ENCODE results near the gene GALM. TPM values are rescaled to one million over a fixed set of nuclear protein-coding genes. Genes with fewer than 3 reads are reported as not detected.

The GALM gene
- total and polyA plus RNA-seq, 2 donors (not counting 1 experiment from before 2014, with no cell fraction given), result 14.7 to 51.4 TPM

DNA sequence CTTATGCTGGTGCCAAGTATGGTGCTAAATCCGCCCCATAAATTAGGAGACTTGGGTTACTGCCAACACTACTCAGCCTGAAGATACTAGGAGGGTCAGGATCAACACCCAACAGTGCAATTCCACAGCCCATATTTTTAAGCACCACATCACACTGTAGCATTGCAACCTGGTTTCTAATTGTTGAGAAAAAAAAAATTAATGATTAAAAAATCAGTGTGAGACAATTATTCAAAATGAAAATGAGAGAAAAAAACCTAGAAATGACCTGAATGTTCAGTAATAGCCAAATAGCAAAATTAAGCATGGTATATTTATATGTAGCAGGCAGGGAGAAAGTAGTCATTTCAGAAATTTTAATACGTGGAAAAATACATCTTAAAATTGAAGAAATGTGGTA lies 33.9 kb upstream of the GALM start:
- Histone ChIP-seq H3K9me3 (ENCODE audit: control insufficient read depth, insufficient read depth, low read depth, low read length) (no peaks in the 10 kb centered on the region), H3K36me3 (ENCODE audit: control insufficient read depth, insufficient read depth, low read length) (no peaks in the 10 kb centered on the region), H3K79me2 (ENCODE audit: control insufficient read depth, insufficient read depth, low read length) (no peaks in the 10 kb centered on the region), H3K4me1 (ENCODE audit: control insufficient read depth, extremely low read depth, insufficient read depth, low read length) (no peaks in the 10 kb centered on the region), H4K20me1 (ENCODE audit: control insufficient read depth, extremely low read depth, insufficient read depth, low read length) (no peaks in the 10 kb centered on the region), H2AFZ (ENCODE audit: low read length) (no peak overlapping the region), H3K4me3 (replicated peaks in 1 of 4; ENCODE audit: control extremely low read depth in 1 of 4, insufficient read depth in 1 of 4, low read depth in 3 of 4, low read length in 4 of 4) (no peak overlapping the region), H3K27ac (ENCODE audit: insufficient read depth, low read length) (no peak overlapping the region), H3K4me2 (ENCODE audit: extremely low read depth, insufficient read depth, low read length) (no peak overlapping the region), H3K27me3 (ENCODE audit: control insufficient read depth, insufficient read depth, low read length) (no peaks in the 10 kb centered on the region), H3K9ac (ENCODE audit: insufficient read depth, low read length) (no peak overlapping the region)
- no peak for TF ChIP-seq EZH2 (IDR thresholded peaks at IDR 0.05; ENCODE audit: low read length, missing control alignments)
- TF ChIP-seq, protein P1, sequence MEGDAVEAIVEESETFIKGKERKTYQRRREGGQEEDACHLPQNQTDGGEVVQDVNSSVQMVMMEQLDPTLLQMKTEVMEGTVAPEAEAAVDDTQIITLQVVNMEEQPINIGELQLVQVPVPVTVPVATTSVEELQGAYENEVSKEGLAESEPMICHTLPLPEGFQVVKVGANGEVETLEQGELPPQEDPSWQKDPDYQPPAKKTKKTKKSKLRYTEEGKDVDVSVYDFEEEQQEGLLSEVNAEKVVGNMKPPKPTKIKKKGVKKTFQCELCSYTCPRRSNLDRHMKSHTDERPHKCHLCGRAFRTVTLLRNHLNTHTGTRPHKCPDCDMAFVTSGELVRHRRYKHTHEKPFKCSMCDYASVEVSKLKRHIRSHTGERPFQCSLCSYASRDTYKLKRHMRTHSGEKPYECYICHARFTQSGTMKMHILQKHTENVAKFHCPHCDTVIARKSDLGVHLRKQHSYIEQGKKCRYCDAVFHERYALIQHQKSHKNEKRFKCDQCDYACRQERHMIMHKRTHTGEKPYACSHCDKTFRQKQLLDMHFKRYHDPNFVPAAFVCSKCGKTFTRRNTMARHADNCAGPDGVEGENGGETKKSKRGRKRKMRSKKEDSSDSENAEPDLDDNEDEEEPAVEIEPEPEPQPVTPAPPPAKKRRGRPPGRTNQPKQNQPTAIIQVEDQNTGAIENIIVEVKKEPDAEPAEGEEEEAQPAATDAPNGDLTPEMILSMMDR (conservative IDR thresholded peaks at IDR 0.05 in 1 of 2, IDR thresholded peaks at IDR 0.05 in 1 of 2; ENCODE audit: low read depth in 1 of 2, low read length in 2 of 2), result no peak
- DNase-seq (ENCODE audit: low read depth in 2 of 2), result no peak

DNA sequence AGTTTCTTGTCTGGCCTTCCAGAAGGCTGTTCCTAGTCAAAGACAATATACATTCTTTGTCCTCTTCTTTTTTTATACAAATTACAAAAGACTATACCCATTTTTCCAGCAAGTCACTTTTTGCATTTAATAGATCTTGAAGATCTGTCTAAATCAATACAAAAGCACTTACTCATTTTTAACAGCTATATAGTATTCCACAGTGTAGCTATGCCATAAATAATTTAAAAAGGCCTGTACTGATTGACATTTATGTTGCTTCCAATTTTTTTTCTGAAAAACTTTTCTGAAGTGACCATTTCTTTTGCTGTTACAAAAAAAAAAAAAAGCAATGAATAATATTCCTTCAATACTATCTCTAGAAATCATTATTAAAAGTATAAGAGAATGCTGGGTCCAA lies 32.9 kb upstream of the GALM start:
- Histone ChIP-seq H3K27ac (ENCODE audit: insufficient read depth, low read length) (no peak overlapping the region), H3K36me3 (ENCODE audit: control insufficient read depth, insufficient read depth, low read length) (no peaks in the 10 kb centered on the region), H4K20me1 (ENCODE audit: control insufficient read depth, extremely low read depth, insufficient read depth, low read length) (no peaks in the 10 kb centered on the region), H3K4me1 (ENCODE audit: control insufficient read depth, extremely low read depth, insufficient read depth, low read length) (no peaks in the 10 kb centered on the region), H3K9ac (ENCODE audit: insufficient read depth, low read length) (no peak overlapping the region), H3K79me2 (ENCODE audit: control insufficient read depth, insufficient read depth, low read length) (no peaks in the 10 kb centered on the region), H3K27me3 (ENCODE audit: control insufficient read depth, insufficient read depth, low read length) (no peaks in the 10 kb centered on the region), H2AFZ (ENCODE audit: low read length) (no peak overlapping the region), H3K9me3 (ENCODE audit: control insufficient read depth, insufficient read depth, low read depth, low read length) (no peaks in the 10 kb centered on the region), H3K4me3 (replicated peaks in 1 of 4; ENCODE audit: control extremely low read depth in 1 of 4, insufficient read depth in 1 of 4, low read depth in 3 of 4, low read length in 4 of 4) (no peak overlapping the region), H3K4me2 (ENCODE audit: extremely low read depth, insufficient read depth, low read length) (no peak overlapping the region)
- TF ChIP-seq EZH2 (IDR thresholded peaks at IDR 0.05; ENCODE audit: low read length, missing control alignments), result no peak
- TF ChIP-seq, protein P1 (conservative IDR thresholded peaks at IDR 0.05 in 1 of 2, IDR thresholded peaks at IDR 0.05 in 1 of 2; ENCODE audit: low read depth in 1 of 2, low read length in 2 of 2), result no peak
- DNase-seq (ENCODE audit: low read depth in 2 of 2), result no peak

DNA sequence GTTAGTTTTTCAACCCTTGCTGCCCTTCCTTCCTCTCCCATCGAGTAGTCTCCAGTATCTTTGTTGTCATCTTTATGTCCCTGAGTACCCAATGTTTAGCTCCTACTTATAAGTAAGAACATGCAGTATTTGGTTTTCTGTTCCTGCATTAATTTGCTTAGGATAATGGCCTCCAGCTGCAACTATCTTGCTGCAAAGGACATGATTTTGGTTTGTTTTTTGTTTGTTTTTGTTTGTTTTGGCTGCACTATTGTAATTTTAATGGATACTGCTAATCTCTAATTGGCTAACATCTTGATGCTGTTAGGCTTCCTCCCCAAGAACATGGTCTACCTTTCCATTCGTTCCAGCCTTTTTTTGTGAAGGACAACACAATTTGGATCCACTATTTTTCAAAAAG lies 32.0 kb upstream of the GALM start:
- no peak overlapping the region for H3K4me3 ChIP-seq (replicated peaks in 1 of 4; ENCODE audit: control extremely low read depth in 1 of 4, insufficient read depth in 1 of 4, low read depth in 3 of 4, low read length in 4 of 4)
- no peak for DNase-seq (ENCODE audit: low read depth in 2 of 2)
- H3K4me2 ChIP-seq (ENCODE audit: extremely low read depth, insufficient read depth, low read length), result no peak overlapping the region
- no peaks in the 10 kb centered on the region for H3K36me3 ChIP-seq (ENCODE audit: control insufficient read depth, insufficient read depth, low read length)
- H3K4me1 ChIP-seq (ENCODE audit: control insufficient read depth, extremely low read depth, insufficient read depth, low read length), result no peaks in the 10 kb centered on the region
- no peak overlapping the region for H2AFZ ChIP-seq (ENCODE audit: low read length)
- TF ChIP-seq EZH2 (IDR thresholded peaks at IDR 0.05; ENCODE audit: low read length, missing control alignments), result no peak
- TF ChIP-seq, protein P1 (conservative IDR thresholded peaks at IDR 0.05 in 1 of 2, IDR thresholded peaks at IDR 0.05 in 1 of 2; ENCODE audit: low read depth in 1 of 2, low read length in 2 of 2), result no peak
- no peaks in the 10 kb centered on the region for H3K9me3 ChIP-seq (ENCODE audit: control insufficient read depth, insufficient read depth, low read depth, low read length)
- no peak overlapping the region for H3K9ac ChIP-seq (ENCODE audit: insufficient read depth, low read length)
- H3K27me3 ChIP-seq (ENCODE audit: control insufficient read depth, insufficient read depth, low read length), result no peaks in the 10 kb centered on the region
- H4K20me1 ChIP-seq (ENCODE audit: control insufficient read depth, extremely low read depth, insufficient read depth, low read length), result no peaks in the 10 kb centered on the region
- no peaks in the 10 kb centered on the region for H3K79me2 ChIP-seq (ENCODE audit: control insufficient read depth, insufficient read depth, low read length)
- no peak overlapping the region for H3K27ac ChIP-seq (ENCODE audit: insufficient read depth, low read length)
